CD4-positive, alpha-beta T cell treated with Interleukin-15 for 4 hours (primary cell): ENCODE measurements around the gene ATP11A.

Source experiments
- DNase-seq: peaks from one replicate; pipeline ENCODE4 v3.0.0-alpha.2; 2020; ENCODE audit warnings: low spot score

Gene ATP11A

DNA sequence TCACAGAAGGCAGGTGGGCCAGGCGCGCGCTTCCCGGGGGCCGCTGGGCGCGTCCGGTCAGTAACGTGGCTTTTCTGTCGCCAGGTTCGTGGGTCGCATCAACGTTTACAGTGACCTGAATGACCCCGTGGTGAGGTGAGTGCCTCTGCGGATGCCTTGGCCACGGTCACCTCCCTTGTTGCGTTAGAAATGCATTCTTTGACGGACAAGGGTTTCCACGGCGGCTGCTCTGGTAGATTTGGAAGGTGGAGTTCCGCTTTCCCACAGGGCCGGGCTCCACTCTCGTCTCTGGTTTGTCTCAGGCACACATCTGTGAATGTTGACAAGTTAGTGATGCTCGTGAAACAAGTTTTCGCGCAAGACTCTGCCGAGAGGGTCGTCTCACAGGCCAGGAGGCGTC is 130.0 kb downstream of the ATP11A start:
- no peak for DNase-seq

DNA sequence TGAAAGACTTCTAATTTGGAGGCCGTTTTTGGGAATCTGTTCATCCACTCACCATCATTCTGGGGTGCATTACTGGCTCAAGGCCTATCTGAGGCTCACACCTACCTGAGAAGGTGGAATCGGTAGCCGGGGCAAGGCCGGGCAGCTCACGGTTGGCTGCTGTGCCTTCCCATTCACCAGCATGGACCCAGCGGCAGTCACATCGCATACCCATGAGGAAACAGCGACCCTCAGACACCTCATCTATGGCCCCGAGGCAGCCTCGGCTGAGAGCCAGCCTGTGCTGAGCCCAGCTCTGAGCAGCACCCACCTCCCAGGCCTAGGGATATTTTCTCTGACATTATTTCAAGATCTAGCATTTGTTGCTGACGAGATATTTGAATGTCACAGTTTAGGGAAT is 130.5 kb downstream of the ATP11A start:
- no peak for DNase-seq

DNA sequence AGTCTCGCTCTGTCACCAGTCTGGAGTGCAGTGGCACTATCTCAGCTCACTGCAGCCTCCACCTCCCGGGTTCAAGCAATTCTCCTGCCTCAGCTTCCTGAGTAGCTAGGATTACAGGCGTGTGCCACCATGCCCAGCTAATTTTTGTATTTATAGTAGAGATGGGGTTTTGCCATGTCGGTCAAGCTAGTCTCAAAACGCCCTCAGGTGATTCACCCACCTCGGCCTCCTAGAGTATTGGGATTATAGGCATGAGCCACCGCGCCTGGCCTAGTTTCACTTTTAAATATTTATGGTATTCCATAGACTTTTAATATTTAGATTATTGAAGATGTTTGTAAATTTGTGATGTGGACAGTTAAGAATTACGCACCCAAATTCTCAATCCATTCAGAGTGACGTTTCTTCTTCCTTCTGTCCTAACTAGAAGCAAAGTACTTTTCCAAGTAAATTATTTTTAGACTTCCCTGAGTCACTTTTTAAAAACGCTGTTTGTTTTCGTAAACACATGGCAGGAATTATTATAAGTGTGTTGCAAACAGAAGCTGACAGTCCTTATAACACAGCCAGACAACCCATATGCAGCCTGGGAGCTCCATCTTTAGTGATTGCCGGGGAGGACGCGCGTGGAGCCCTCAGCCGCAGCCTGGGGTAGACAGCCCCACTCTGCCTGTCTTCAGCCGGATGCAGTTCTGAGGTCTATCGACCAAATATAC is 131.7 kb downstream of the ATP11A start:
- no peak for DNase-seq

DNA sequence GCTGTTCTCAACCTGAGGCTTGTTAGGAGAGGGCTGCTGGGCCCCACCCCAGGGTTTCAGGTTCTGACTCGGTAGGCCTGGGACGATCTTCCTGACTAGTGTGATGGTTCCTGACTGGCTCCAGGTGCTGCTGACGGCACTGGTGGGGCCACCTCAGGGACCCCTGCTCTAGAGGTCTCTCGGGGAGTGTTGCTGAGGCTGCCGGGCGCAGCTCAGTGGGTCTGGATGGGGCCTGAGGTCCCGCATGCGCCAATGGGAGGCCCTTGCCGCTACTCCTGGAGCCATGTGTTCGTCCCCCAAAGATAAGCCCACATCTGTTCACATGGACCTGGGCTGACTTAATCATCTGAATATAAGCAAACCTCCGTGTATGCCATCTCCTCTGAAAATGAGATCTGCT is 133.0 kb downstream of the ATP11A start:
- DNase-seq = no peak

DNA sequence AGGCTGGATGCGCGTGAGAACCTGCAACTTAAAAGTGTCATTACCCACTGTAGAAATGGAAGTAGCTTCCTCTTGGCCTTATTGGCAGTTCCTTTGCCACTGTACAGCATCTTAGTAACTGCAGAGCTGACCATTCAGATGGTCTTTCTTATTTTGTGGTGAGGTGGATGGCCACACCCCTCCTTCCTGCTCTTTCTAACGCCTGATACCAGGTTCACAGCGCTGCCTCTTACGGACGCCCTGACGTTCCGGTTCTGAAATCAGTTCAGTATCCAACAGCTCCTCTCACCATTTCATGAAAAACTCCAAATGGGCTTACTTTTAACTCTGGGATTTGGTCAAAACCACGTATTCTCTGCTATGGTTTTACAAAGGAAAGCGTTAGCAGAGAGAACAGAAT is 134.6 kb downstream of the ATP11A start:
- DNase-seq = no peak

DNA sequence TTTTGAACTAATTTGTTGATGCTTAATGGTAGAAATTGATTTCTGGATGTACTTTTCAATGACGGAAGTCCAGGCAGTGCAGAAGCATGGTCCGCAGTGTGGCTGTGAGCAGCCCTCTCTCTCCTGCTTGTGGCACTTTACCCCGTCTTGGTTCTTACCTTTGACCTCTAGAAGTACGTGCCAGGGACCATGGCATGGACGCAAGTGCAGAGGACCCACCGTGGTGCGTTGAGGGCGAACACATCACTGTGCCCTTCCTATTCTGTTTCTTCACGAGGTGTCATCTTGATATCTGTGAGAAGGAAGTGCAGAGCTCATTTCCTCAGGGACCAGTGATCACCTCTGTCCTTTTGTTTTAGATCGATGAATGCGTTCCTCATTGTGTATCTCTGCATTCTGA is 135.2 kb downstream of the ATP11A start:
- no peak for DNase-seq

DNA sequence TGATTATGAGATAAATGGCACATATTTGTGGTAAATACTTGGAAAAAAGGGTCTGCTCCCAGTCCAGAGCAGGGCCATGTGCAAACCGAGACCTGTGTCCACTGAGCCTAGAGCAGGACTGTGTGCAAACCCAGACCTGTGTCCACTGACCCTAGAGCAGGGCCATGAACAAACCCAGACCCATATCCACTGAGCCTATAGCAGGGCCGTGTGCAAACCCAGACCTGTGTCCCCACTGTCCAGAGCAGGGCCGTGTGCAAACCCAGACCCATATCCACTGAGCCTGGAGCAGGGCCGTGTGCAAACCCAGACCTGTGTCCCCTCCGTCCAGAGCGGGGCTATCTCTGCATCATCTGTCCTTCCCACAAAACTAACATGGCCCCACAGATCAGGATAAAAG is 136.0 kb downstream of the ATP11A start:
- DNase-seq = no peak

DNA sequence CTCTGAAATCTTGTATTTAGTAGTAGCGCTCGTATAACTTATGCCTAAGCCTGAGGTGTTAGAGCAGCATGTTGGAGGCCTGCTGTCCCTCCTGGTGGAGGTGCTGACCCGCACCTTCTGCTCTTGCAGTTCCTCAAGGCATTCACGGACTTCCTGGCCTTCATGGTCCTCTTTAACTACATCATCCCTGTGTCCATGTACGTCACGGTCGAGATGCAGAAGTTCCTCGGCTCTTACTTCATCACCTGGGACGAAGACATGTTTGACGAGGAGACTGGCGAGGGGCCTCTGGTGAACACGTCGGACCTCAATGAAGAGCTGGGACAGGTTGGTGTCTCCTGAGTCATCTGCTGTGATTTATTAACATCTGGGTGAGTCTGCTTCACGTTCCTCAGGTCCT is 136.7 kb downstream of the ATP11A start:
- no peak for DNase-seq

DNA sequence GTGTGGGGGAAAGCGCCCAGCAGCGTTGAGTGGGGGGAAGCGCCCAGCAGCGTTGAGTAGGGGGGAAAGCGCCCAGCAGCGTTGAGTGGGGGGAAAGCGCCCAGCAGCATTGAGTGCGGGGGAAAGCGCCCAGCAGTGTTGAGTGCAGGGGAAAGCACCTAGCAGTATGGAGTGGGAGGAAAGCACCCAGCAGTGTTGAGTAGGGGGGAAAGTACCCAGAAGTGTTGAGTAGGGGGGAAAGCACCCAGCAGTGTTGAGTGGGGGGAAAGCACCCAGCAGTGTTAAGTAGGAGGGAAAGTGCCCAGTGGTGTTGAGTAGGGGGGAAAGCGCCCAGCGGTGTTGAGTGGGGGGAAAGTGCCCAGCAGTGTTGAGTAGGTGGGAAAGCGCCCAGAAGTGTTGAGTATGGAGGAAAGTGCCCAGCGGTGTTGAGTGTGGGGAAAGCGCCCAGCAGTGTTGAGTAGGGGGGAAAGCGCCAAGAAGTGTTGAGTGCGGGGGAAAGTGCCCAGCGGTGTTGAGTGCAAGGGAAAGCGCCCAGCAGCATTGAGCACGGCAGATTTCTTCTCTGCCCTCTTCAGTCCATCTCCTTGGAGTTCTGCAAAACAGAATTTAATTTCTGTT is 138.4 kb downstream of the ATP11A start:
- DNase-seq = no peak

DNA sequence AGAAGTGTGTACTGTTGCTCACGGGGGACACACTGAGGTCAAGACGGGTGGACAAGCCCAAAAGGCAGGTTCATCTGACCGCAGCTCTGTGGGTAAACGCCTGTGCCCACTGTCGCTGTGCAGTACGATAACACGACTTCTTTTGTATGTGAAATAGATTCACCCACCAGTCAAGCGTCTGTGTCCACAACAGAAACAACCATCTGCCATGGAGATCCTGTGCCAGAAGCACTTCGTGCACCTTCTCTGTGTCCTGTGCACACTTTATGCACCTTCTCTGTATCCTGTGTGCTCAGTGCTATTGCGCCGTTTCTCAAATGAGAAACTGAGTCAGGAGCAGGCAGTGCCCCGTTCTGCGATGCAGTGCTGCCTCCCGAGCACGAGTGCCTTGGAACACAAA is 138.9 kb downstream of the ATP11A start:
- no peak for DNase-seq

DNA sequence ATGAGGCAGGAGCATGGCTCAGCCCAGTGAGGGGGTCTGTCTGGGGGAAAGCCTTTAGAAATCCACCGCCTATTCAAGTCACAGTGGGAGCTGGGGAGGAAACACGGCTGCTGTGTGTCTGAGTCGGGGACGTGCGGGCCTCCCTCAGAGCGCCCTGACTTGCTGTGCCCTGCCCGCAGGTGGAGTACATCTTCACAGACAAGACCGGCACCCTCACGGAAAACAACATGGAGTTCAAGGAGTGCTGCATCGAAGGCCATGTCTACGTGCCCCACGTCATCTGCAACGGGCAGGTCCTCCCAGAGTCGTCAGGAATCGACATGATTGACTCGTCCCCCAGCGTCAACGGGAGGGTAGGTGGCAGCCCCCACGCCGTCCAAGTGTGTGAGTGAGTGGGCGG is 141.4 kb downstream of the ATP11A start:
- DNase-seq = no peak

DNA sequence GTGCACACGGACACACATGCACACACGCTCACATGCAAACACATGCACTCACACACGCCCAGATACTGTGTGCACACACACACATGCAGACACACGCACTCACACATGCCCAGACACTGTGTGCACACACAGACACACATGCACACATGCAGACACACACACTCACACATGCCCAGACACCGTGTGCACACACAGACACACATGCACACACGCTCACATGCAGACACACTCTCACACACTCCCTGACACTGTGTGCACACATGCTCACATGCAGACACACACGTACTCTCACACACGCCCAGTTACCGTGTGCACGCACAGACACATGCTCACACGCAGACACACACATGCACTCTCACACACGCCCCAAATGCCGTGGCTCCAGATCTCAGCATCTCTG is 142.0 kb downstream of the ATP11A start:
- no peak for DNase-seq

DNA sequence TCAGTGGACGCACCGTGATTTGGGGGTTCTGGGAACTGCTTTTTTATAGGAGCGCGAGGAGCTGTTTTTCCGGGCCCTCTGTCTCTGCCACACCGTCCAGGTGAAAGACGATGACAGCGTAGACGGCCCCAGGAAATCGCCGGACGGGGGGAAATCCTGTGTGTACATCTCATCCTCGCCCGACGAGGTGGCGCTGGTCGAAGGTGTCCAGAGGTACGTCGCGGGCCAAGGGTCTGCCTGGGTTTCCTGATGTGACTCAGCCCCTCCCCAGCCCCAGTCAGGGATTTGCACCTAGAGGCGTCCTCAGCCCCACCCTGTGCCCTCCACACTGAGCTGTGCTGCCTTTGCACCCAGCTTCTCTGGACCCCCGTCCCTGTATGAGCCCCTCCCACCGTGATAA is 143.0 kb downstream of the ATP11A start:
- DNase-seq = no peak

DNA sequence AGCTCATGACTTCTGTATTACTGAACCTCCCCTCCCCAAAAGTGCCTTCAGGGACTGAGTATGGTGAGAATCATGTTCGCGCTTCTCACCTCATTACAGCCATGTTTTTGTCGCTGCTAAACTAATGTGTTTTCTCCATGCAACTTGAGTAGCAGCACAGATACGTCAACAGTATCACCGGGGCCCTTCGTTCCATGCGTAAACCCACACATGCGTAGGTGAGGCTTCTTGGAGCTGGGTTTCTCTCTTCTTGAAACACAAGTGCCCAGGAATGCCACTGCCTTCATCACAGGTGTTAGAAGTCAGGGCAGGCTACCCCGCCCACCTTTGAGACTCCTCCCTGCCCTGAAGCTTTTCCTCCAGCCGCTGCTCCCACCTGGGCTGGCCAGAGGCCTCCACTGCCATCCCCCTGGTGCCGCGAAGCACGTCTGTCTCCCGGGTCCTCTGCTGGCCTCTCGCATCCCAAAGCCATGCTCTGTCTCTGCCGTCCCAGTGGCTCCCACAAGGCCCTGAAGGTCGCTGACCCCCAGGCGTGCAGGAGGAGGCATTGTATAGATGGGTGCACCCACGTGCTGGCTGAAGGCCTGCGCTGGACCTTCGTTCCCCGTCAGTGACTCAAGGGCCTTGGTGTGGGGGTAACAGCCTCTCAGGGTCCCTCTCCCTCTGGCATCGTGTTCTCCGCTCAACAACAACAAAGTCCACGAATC is 143.9 kb downstream of the ATP11A start:
- no peak for DNase-seq

DNA sequence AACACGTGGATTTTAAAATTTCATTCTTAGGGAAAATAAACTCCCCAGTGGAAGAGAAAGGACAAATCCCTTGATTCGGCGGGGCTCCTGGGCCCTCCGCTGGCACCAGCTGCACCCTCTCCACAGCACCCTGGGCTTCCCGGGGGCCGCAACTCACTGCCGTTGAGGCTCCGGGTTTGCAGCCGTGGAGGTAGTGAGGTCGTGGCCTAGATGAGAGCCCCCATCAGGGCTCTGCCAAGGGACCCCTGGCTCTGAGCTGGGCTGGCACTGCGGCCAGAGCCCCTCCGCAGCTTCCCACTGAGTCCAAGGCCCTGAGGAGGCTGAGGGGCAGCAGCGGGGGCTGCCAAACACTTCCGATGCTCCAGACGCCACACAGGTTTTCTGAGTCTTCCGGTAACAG is 145.5 kb downstream of the ATP11A start:
- no peak for DNase-seq

DNA sequence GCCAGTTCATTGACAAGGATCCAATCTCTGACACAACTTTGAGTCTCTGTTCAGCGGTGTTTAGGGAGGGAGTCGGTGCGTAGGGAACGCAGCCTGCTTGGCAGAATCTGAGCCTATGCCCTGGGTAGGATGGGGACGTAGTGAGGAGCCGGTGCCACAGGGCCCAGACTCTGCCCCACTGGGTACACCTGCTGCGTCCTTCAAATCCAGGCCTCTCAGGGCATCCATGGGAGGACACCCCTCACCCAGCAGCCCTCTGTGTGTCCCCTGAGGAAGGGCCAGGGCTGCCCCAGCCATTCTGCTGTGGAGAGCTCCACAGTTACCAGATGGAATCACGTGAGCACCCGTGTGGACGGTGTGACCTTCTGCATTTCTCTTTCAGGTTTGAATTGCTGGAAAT is 146.0 kb downstream of the ATP11A start:
- DNase-seq = no peak

DNA sequence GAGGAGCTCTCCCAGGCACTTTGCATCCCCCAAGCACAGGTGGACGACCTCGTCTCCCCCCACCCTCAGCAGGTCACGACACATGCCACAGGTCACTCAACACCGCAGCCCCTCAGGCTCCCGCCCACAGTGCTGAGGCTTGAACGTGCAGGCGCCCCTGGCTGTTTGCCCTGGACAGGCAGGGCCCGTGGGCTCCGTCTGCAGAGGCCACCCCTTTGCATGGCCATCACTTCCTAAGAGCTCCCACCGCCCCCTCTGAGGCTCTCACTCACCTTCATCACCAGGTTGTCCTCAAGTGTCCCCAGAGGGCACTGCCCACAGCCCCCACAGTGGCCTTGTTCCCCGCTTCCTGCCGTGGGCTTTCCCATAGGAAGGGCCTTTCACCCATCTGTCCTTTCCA is 147.1 kb downstream of the ATP11A start:
- no peak for DNase-seq

DNA sequence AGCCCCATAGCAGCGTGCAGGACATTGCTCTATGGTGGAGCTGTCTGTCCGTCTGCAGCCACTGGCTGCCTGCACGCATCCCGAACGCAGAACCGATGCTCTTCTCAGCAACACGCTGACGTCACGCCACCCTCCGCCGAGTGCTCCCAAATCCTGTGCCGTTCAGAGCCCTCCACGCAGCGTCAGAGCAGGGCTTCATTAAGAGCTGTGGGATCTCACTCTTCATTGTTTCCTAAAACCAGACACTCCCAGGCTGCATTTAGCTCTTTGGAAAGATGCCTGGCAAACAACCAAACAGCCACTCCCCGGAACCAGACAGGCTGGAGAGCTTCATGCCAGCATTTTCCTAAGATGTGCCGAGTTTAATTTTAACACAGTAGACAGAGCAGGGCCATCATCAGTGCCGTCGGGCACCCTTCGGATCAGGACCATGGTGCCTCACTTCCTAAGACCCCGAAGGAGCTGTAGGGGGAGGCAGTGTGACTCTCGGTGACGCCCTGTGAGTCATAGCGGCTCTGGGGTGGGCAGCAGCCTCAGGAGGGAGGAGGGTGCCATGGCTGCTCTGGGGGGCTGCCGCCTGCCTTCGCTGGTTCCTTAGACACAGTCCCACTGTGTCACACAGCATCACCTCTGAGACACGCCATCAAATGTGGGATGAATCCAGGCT is 147.7 kb downstream of the ATP11A start:
- DNase-seq = no peak

DNA sequence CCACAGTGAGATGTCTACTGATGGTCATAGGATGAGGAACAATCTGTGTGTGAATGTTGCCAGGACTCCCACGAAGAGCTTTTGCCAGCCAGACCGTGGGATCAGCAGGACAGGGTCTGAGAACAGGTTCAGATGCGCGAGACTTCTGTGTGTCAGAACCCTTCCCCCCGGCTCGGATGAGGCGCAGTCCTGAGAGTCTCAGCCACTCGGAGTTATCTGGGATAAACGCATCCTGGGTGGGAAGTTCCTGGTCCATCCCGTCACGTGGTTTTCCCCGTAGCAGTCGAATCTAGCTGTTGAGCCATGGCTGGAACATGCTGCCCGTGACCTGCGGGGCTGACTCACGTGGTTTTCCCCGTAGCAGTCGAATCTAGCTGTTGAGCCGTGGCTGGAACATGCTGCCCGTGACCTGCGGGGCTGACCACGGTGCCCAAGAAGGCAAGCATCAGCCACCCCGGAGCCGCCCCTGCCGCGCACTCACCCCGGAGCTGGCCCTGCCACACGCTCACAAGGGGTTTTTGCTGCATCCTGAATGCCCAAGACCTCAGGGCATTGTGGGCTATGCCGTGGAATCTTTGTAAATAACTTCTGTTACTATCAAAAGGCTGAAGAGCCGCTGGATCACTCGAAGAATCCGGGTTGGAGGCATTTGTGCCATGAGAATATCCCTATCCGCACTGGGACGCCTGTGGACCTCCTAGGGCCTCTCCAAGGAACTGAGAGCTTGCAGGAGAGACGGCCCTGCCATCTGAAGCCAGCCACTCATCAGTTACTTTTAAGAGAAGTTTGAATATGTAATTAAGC is 148.4 kb downstream of the ATP11A start:
- no peak for DNase-seq

DNA sequence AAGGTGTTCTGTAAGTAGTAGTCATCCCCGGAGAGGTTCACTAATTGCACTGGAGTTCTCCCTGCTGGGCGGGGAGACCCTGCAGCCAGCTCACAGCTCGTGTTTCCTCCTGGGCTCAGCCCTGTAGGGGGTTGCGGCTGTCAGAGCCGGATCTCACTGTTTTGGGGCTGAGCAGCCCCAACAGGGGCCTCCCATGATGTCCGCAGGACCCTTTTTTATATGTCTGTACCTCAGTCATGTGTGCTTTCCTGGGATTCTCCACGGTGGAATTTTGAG is 148.9 kb downstream of the ATP11A start:
- DNase-seq = no peak

DNA sequence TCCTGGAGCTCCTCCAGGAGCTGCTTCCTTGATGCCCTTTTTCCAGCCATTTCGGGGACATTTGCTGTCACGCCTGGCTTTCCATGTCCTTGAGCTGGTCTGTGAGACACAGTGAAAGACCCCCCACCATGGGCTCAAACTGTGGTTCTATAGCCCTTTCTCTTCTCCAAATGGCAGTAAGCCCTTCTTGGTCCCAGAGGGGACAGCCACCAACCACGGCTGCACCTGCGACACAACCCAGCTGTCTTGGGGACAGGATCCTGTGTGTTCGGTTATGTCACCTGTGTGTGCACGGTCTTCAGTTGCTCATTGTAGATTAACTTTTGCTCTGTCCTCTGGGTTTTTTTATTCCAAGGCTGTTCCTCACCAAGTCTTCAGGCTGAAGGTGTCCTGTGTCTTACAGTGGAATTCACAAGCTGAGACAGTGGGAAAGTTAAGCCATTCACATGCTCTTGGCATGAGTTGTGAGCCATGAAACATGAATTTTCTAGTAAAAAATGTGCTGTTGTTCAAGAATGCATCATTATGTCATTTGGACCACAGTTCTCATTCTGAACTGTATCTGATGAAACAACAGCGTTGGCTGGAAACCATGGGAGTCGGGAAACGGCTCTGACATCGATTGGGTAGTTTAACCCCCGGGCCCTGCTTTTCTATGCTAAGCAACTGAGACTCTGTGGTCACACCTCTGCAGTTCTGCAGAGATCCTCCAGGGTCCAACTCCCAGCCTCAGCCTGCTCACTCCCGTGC is 149.7 kb downstream of the ATP11A start:
- DNase-seq = no peak
